Karpas-422 (cell line): ENCODE results near the gene S100A4. TPM values are rescaled to one million over a fixed set of nuclear protein-coding genes. Genes with fewer than 3 reads are reported as not detected.

Source experiments
- DNase-seq: peaks from one replicate; pipeline ENCODE4 v3.0.0-alpha.2; 2015
- H2AFZ ChIP-seq: fragments of 200-600 bp; sonication (generic); 2 replicates; pipeline ENCODE4 v1.6.1; 2014; ENCODE audit warnings: antibody characterized with exemption, low read length, mixed read lengths
- H3K27ac ChIP-seq: fragments of 200-600 bp; sonication (generic); 2 replicates; pipeline ENCODE4 v1.5.1; 2014; ENCODE audit warnings: mild to moderate bottlenecking, low read length, moderate library complexity
- H3K27me3 ChIP-seq: fragments of 200-600 bp; sonication (generic); 2 replicates; pipeline ENCODE4 v1.6.1; 2014; ENCODE audit warnings: low read length, mixed read lengths
- H3K36me3 ChIP-seq: fragments of 200-600 bp; sonication (generic); 2 replicates; pipeline ENCODE4 v1.6.1; 2014; ENCODE audit warnings: low read length, mixed read lengths; ENCODE audit not compliant: insufficient read depth
- H3K4me1 ChIP-seq: fragments of 200-600 bp; sonication (generic); 2 replicates; pipeline ENCODE4 v1.6.1; 2014; ENCODE audit warnings: mild to moderate bottlenecking, low read length, mixed read lengths
- H3K4me2 ChIP-seq: fragments of 200-600 bp; sonication (generic); 2 replicates; pipeline ENCODE4 v1.6.1; 2014; ENCODE audit warnings: low read length, low read depth, mild to moderate bottlenecking; ENCODE audit not compliant: poor library complexity, severe bottlenecking
- H3K4me3 ChIP-seq: fragments of 200-600 bp; sonication (generic); 2 replicates; pipeline ENCODE4 v1.5.1; 2014; ENCODE audit warnings: mild to moderate bottlenecking, antibody characterized with exemption, low read length, mixed read lengths
- H3K79me2 ChIP-seq: fragments of 200-600 bp; sonication (generic); 2 replicates; pipeline ENCODE4 v1.6.1; 2014; ENCODE audit warnings: mild to moderate bottlenecking, low read length, mixed read lengths
- H3K9ac ChIP-seq: fragments of 200-600 bp; sonication (generic); 2 replicates; pipeline ENCODE4 v1.6.0; 2014; ENCODE audit warnings: low read length
- H3K9me2 ChIP-seq: fragments of 200-600 bp; sonication (generic), shearing (Covaris generic); replicated peaks from 2 replicates; pipeline ENCODE4 v1.6.0; 2014; ENCODE audit warnings: mild to moderate bottlenecking, low read length, moderate library complexity; ENCODE audit not compliant: insufficient read depth
- H3K9me3 ChIP-seq: fragments of 300-700, 200-600 bp; sonication (generic); 2 replicates; pipeline ENCODE4 v1.6.1; 2014; ENCODE audit warnings: low read length, mixed read lengths
- H4K20me1 ChIP-seq: fragments of 200-600 bp; sonication (generic); 2 replicates; pipeline ENCODE4 v1.6.1; 2014; ENCODE audit warnings: mild to moderate bottlenecking, antibody characterized with exemption, low read length, low read depth; ENCODE audit not compliant: insufficient read depth
- total RNA-seq: library from RNA; depleted of rRNA; stranded (reverse); fragments of >200 nt; shearing (Covaris generic); gene quantifications from 2 replicates; pipeline ENCODE4 v1.2.3, GENCODE V29; 2014; ENCODE audit warnings: low replicate concordance

The S100A4 gene
- total RNA-seq, 1 experiment from 2014 or later: not detected

DNA sequence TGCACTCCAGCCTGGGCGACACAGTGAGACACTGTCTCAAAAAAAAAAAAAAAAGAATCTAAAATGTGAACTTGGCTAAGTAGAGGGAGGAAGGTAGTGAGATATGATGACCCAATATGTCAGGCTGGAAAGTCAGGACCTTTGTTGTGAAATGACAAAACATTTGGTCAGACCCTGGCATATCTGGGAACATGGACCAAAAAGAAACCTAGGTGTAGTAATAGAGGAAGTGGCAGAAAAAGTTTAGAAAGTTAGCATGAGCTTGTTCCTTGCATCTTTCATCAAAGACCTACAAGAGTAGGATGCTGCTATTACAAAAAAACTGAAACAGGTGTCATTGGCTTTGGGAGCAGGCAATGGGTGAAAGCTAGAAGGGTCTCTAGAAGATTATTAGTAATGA, 10.7 kb upstream of the S100A4 start:
- no peak overlapping the region for H3K9ac ChIP-seq
- no peaks in the 10 kb centered on the region for H3K4me1 ChIP-seq
- no peak overlapping the region for H2AFZ ChIP-seq
- H3K27me3 ChIP-seq: no peaks in the 10 kb centered on the region
- no peaks in the 10 kb centered on the region for H3K9me2 ChIP-seq
- H4K20me1 ChIP-seq: no peaks in the 10 kb centered on the region
- no peak overlapping the region for H3K4me2 ChIP-seq
- no peak overlapping the region for H3K4me3 ChIP-seq
- no peak overlapping the region for H3K27ac ChIP-seq
- no peaks in the 10 kb centered on the region for H3K36me3 ChIP-seq
- DNase-seq: no peak
- H3K79me2 ChIP-seq: no peaks in the 10 kb centered on the region
- no peaks in the 10 kb centered on the region for H3K9me3 ChIP-seq

DNA sequence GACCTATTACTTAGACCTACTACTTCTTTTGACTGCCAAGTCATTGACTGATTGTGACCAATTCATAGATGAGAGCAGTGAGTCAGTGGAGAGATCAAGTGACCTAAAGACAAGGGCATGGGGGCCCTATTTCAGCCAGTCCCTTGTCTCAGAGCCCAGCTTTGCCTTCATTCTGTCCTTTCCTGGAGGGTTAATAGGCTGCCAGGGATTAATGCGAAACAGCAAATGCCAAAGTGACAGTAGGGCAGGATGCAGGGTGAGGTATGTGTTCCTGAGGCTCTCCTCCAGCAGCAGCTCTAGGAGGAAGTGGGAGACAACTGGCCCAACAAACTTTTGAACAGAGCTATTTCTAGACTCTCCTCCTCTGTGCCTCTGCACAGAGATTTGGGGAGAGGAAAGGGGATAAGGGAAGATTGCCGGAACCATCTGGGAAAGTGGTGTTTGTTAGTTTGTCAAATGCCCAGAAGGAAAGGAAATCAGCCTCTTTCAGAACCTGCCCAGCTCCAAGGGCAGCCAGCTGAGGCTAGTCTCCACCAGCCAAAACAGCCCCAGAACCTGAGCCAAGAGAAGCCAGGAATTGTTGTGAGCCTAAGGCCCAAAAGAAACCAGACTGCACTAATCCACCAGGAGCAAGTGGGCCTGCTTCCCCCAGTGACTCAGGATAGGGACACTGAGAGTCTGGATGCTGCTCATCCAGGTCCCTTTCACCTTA, 8.4 kb upstream of the S100A4 start:
- no peaks in the 10 kb centered on the region for H3K4me1 ChIP-seq
- H3K27ac ChIP-seq: no peak overlapping the region
- no peak overlapping the region for H2AFZ ChIP-seq
- no peaks in the 10 kb centered on the region for H3K9me2 ChIP-seq
- no peak overlapping the region for H3K4me2 ChIP-seq
- no peaks in the 10 kb centered on the region for H3K79me2 ChIP-seq
- H3K9ac ChIP-seq: no peak overlapping the region
- no peak overlapping the region for H3K4me3 ChIP-seq
- no peaks in the 10 kb centered on the region for H4K20me1 ChIP-seq
- no peaks in the 10 kb centered on the region for H3K9me3 ChIP-seq
- H3K27me3 ChIP-seq: no peaks in the 10 kb centered on the region
- DNase-seq: no peak
- H3K36me3 ChIP-seq: no peaks in the 10 kb centered on the region

DNA sequence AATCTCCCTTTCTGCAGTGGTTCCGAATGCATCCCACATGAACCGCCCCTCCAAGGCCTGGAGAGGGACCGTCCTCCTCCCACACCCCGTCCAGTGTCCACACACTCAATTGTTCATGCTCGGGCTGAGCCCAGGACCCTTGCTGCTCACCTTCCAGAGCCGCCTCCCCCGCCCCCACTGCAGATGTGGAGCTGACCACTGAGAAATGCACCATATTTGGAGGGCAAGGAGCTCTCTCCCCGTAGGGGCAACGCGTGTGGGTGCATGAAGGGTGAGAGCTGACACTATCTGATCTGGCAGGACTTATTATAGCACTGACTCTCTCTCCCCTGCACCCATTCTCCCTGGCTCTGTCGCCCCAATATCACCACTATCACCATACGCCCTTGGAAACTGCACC, 7.5 kb upstream of the S100A4 start:
- H3K9me2 ChIP-seq: no peaks in the 10 kb centered on the region
- H3K4me1 ChIP-seq: no peaks in the 10 kb centered on the region
- no peaks in the 10 kb centered on the region for H3K36me3 ChIP-seq
- no peaks in the 10 kb centered on the region for H3K79me2 ChIP-seq
- no peak overlapping the region for H3K9ac ChIP-seq
- H3K27ac ChIP-seq: no peak overlapping the region
- H3K9me3 ChIP-seq: no peaks in the 10 kb centered on the region
- no peak for DNase-seq
- no peak overlapping the region for H2AFZ ChIP-seq
- no peak overlapping the region for H3K4me3 ChIP-seq
- H3K27me3 ChIP-seq: no peaks in the 10 kb centered on the region
- H3K4me2 ChIP-seq: no peak overlapping the region
- H4K20me1 ChIP-seq: no peaks in the 10 kb centered on the region

DNA sequence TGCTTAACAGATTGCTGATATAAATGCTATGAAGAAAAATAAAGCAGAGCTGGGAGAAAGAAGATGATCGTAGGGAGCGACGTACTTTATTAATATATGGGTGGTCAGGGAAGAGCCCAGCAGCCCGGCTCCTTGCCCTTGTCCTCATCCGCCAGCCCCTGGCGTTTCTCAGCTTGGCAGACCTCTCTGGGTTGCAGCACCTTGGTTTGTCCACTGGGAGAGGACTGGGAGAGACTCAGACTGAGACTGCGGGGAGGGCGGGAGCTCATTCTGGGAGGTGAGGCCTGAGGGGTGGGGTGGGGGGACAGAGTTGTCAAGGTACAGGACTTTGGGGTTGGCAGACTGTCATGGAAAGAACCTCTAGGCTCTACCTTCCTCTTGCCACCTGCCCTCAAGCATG, 6.7 kb upstream of the S100A4 start:
- no peak overlapping the region for H3K27ac ChIP-seq
- no peaks in the 10 kb centered on the region for H3K36me3 ChIP-seq
- no peak for DNase-seq
- H3K9me2 ChIP-seq: no peaks in the 10 kb centered on the region
- H3K9me3 ChIP-seq: no peaks in the 10 kb centered on the region
- H3K4me2 ChIP-seq: no peak overlapping the region
- no peaks in the 10 kb centered on the region for H4K20me1 ChIP-seq
- H3K27me3 ChIP-seq: no peaks in the 10 kb centered on the region
- H3K79me2 ChIP-seq: no peaks in the 10 kb centered on the region
- H3K4me1 ChIP-seq: no peaks in the 10 kb centered on the region
- no peak overlapping the region for H3K4me3 ChIP-seq
- H3K9ac ChIP-seq: no peak overlapping the region
- H2AFZ ChIP-seq: no peak overlapping the region

DNA sequence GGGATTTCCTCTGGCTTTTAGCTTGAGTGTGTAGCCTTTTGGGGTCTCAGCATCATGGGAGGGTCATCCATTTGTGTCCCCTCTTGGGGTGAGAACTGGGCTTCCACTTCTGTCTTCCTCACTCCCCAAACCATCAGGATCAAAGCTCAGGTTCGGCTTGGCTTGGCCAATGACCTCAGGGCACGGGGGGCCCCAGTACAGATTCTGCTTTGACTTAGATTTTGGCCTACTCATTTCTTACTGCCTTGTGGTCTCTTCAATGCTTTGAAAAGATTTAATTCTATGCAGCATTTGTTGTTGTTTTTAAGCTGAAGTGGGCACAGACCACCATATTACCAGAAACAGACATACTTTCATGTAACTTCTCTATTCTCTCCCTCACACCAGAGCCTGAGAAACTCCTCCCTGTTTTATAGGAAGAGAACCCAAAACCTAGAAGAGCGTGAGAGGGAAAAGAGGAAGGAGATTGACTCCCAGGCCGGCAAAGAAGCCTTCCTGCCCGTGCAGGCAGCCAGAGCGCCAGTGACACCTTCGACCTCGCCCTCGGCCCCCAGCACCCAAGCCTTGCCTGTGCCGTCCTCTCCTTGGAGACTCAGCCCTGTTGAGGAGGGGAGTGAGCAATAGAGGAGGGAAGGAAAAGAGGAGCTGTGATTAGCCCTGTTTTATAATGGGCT, 5.4 kb upstream of the S100A4 start:
- H3K4me3 ChIP-seq: no peak overlapping the region
- no peaks in the 10 kb centered on the region for H3K36me3 ChIP-seq
- DNase-seq: no peak
- no peaks in the 10 kb centered on the region for H3K9me2 ChIP-seq
- H4K20me1 ChIP-seq: no peaks in the 10 kb centered on the region
- no peaks in the 10 kb centered on the region for H3K27me3 ChIP-seq
- no peak overlapping the region for H3K4me2 ChIP-seq
- H3K79me2 ChIP-seq: no peaks in the 10 kb centered on the region
- no peaks in the 10 kb centered on the region for H3K9me3 ChIP-seq
- no peak overlapping the region for H3K27ac ChIP-seq
- no peak overlapping the region for H2AFZ ChIP-seq
- no peak overlapping the region for H3K9ac ChIP-seq
- no peaks in the 10 kb centered on the region; the same call in 1 of the 2 replicates for H3K4me1 ChIP-seq

DNA sequence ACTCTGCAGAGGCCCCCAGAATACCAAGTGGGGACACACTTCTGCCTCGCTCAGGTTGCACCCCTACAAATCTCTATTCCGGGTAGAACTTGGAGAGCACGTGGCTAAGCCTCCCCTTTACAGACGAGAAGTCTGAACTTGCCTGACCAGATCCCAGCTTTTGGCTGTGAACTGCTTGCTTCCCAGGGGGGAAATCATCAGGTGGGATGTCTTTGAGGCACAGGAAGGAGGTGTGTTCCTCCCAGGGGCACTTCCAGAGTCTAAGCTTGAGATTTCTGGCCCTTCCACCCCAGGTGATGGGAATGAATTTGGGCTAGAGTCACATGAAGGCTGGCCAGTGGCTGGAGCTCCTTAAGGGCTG, 4.8 kb upstream of the S100A4 start:
- Histone ChIP-seq H3K9me2 (no peaks in the 10 kb centered on the region), H3K4me1 (peaks cover 6% of the 10 kb centered on the region), H3K4me3 (no peak overlapping the region), H3K9ac (no peak overlapping the region), H3K27me3 (no peaks in the 10 kb centered on the region), H3K4me2 (no peak overlapping the region), H4K20me1 (no peaks in the 10 kb centered on the region), H2AFZ (no peak overlapping the region), H3K79me2 (no peaks in the 10 kb centered on the region), H3K27ac (no peak overlapping the region), H3K36me3 (no peaks in the 10 kb centered on the region), H3K9me3 (no peaks in the 10 kb centered on the region)
- DNase-seq: no peak

DNA sequence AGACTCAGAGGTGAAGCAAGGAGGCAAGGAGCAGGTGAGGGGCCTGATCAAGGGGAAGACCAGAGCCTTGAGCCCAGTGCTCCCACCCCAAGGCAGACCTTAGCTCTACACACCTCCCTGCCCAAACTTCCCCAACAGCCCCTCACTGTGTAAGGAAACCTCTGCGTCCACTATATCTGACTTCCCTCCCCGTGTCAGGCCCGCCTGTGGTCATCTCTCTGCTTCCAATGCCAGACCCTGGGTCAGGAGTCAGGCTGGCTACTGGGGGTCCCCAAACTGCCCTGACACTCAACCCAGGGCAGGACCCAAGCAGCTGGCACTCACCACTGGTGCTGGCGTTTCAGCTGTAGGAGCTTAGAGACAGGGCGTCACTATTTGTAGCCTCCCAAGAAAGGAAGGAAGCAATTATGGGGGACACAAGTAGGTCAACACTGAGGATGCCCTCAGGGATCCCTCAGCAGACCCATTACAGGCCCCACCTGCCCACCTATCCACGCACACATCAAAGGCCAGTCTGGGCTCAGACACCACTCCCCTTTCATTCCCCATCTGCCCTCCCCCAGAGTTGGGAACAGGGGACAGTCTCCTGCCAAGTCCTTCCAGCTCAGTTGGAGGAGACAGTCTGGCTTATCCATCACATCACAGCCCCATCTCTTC, 4.3 kb upstream of the S100A4 start:
- Histone ChIP-seq H3K9ac (no peak overlapping the region), H2AFZ (no peak overlapping the region), H3K79me2 (no peaks in the 10 kb centered on the region), H3K4me2 (no peak overlapping the region), H3K27me3 (no peaks in the 10 kb centered on the region), H3K36me3 (no peaks in the 10 kb centered on the region), H3K4me1 (peaks cover 11% of the 10 kb centered on the region), H3K9me3 (no peaks in the 10 kb centered on the region), H3K27ac (no peak overlapping the region), H3K9me2 (no peaks in the 10 kb centered on the region), H4K20me1 (no peaks in the 10 kb centered on the region), H3K4me3 (no peak overlapping the region)
- DNase-seq: no peak
